ENCODE measurements around the gene TMEM26. TPM values are rescaled to one million over a fixed set of nuclear protein-coding genes. Genes with fewer than 3 reads are reported as not detected.

Gene TMEM26
- total RNA-seq, 1 experiment from 2014 or later: not detected

GRCh38 chr10:61411706-61412105, 41.5 kb downstream of the TMEM26 start:
- Histone ChIP-seq H3K27ac (ENCODE audit: low read length) (no peak overlapping the region), H3F3A (ENCODE audit: low read length, unreplicated experiment) (no peaks in the 10 kb centered on the region), H3K79me2 (ENCODE audit: low read length) (no peaks in the 10 kb centered on the region), H3K27me3 (ENCODE audit: low read length) (no peaks in the 10 kb centered on the region), H3K9me2 (replicated peaks; ENCODE audit: low read length) (no peaks in the 10 kb centered on the region), H3K9ac (ENCODE audit: low read length) (no peak overlapping the region), H3K4me2 (ENCODE audit: low read length) (no peak overlapping the region), H3K4me1 (ENCODE audit: insufficient read depth, low read length) (0 out of 2 replicates have a peak, but pooled peaks cover 4% of the 10 kb centered on the region), H3K36me3 (ENCODE audit: low read depth, low read length) (no peaks in the 10 kb centered on the region), H3K4me3 (ENCODE audit: low read length) (no peak overlapping the region), H2AFZ (ENCODE audit: low read length) (no peak overlapping the region), H3K9me3 (ENCODE audit: low read length) (no peaks in the 10 kb centered on the region), H4K20me1 (ENCODE audit: low read length) (no peaks in the 10 kb centered on the region)
- ATAC-seq (no peak), DNase-seq (no peak)
- TF ChIP-seq CTCF (conservative IDR thresholded peaks at IDR 0.05; ENCODE audit: low read depth, low read length) (no peak), EZH2 (IDR thresholded peaks at IDR 0.05; ENCODE audit: low read length, unreplicated experiment) (no peak), EZH2phosphoT487 (IDR thresholded peaks at IDR 0.05; ENCODE audit: borderline replicate concordance, low read length) (no peak)
- intact Hi-C loops (cut with micrococcal nuclease): no loop called here
- BruUV-seq (replicated peaks): no TSS peak
- ChIA-PET CTCF (no interaction called here), POLR2A (ENCODE audit: unreplicated experiment) (no interaction called here)

- Histone ChIP-seq H3K36me3 (ENCODE audit: low read depth, low read length) (no peaks in the 10 kb centered on the region), H3K79me2 (ENCODE audit: low read length) (no peaks in the 10 kb centered on the region), H4K20me1 (ENCODE audit: low read length) (no peaks in the 10 kb centered on the region), H3K27me3 (ENCODE audit: low read length) (no peaks in the 10 kb centered on the region), H2AFZ (ENCODE audit: low read length) (no peak overlapping the region), H3K9me2 (replicated peaks; ENCODE audit: low read length) (no peaks in the 10 kb centered on the region), H3K27ac (ENCODE audit: low read length) (no peak overlapping the region), H3K4me3 (ENCODE audit: low read length) (no peak overlapping the region), H3F3A (ENCODE audit: low read length, unreplicated experiment) (no peaks in the 10 kb centered on the region), H3K9me3 (ENCODE audit: low read length) (no peaks in the 10 kb centered on the region), H3K4me2 (ENCODE audit: low read length) (no peak overlapping the region), H3K4me1 (ENCODE audit: insufficient read depth, low read length) (0 out of 2 replicates have a peak, but pooled peaks cover 4% of the 10 kb centered on the region), H3K9ac (ENCODE audit: low read length) (no peak overlapping the region)
- ChIA-PET CTCF (interaction anchor here (0.8 kb wide), 1 partner anchor 139 kb away, joined by 3 read pairs; no protein-coding TSS in a partner anchor), POLR2A (ENCODE audit: unreplicated experiment) (no interaction called here)
- intact Hi-C loops (cut with micrococcal nuclease): no loop called here
- DNase-seq (peak; percentile 31), ATAC-seq (peak; percentile 22; the same call in 1 of the 2 replicates)
- no TSS peak for BruUV-seq (replicated peaks)
- TF ChIP-seq CTCF (conservative IDR thresholded peaks at IDR 0.05; ENCODE audit: low read depth, low read length) (no peak), EZH2 (IDR thresholded peaks at IDR 0.05; ENCODE audit: low read length, unreplicated experiment) (no peak), EZH2phosphoT487 (IDR thresholded peaks at IDR 0.05; ENCODE audit: borderline replicate concordance, low read length) (no peak)
Observed at GRCh38 chr10:61410353-61411070, 42.7 kb downstream of the TMEM26 start.

GRCh38 chr10:61409157-61409556, 44.0 kb downstream of the TMEM26 start:
- ATAC-seq (no peak), DNase-seq (no peak)
- no peaks in the 10 kb centered on the region for H3K9me2 ChIP-seq (replicated peaks; ENCODE audit: low read length)
- no peaks in the 10 kb centered on the region for H3F3A ChIP-seq (ENCODE audit: low read length, unreplicated experiment)
- no TSS peak for BruUV-seq (replicated peaks)
- no peak overlapping the region for H3K4me3 ChIP-seq (ENCODE audit: low read length)
- no peaks in the 10 kb centered on the region for H4K20me1 ChIP-seq (ENCODE audit: low read length)
- ChIA-PET CTCF (interaction anchor here (0.6 kb wide), 1 partner anchor 234 kb away, joined by 3 read pairs; no protein-coding TSS in a partner anchor), POLR2A (ENCODE audit: unreplicated experiment) (no interaction called here)
- H3K27ac ChIP-seq (ENCODE audit: low read length): no peak overlapping the region
- H3K36me3 ChIP-seq (ENCODE audit: low read depth, low read length): no peaks in the 10 kb centered on the region
- intact Hi-C loops (cut with micrococcal nuclease): no loop called here
- no peak for TF ChIP-seq EZH2 (IDR thresholded peaks at IDR 0.05; ENCODE audit: low read length, unreplicated experiment)
- TF ChIP-seq CTCF (conservative IDR thresholded peaks at IDR 0.05; ENCODE audit: low read depth, low read length): no peak
- TF ChIP-seq EZH2phosphoT487 (IDR thresholded peaks at IDR 0.05; ENCODE audit: borderline replicate concordance, low read length): no peak
- H3K79me2 ChIP-seq (ENCODE audit: low read length): no peaks in the 10 kb centered on the region
- H3K9ac ChIP-seq (ENCODE audit: low read length): no peak overlapping the region
- no peak overlapping the region for H2AFZ ChIP-seq (ENCODE audit: low read length)
- H3K9me3 ChIP-seq (ENCODE audit: low read length): no peaks in the 10 kb centered on the region
- H3K4me2 ChIP-seq (ENCODE audit: low read length): no peak overlapping the region
- no peaks in the 10 kb centered on the region for H3K27me3 ChIP-seq (ENCODE audit: low read length)
- H3K4me1 ChIP-seq (ENCODE audit: insufficient read depth, low read length): 0 out of 2 replicates have a peak, but pooled peaks cover 4% of the 10 kb centered on the region
